HAP-1 (cell line): ENCODE data around the gene NDUFB10.

Experiments
- DNase-seq, 2 experiments: peaks; one replicate each; pipeline ENCODE4 v3.0.0-alpha.2; 2016 to 2020; ENCODE audit warnings: low spot score in 2 of 2
- H3K27me3 ChIP-seq: fragments of 250-450 bp; sonication (Bioruptor Pico); 2 replicates; pipeline ENCODE4 v1.5.1; 2020; ENCODE audit warnings: low read depth, mild to moderate bottlenecking, moderate library complexity
- H3K36me3 ChIP-seq: fragments of 250-450 bp; sonication (Bioruptor Pico); replicated peaks from 2 replicates; pipeline ENCODE4 v1.5.1; 2020; ENCODE audit warnings: mild to moderate bottlenecking
- H3K4me1 ChIP-seq: fragments of 250-450 bp; sonication (Bioruptor Pico); 2 replicates; pipeline ENCODE4 v1.5.1; 2020; ENCODE audit warnings: mild to moderate bottlenecking
- H3K4me3 ChIP-seq: fragments of 250-450 bp; sonication (Bioruptor Pico); 2 replicates; pipeline ENCODE4 v1.5.1; 2020; ENCODE audit warnings: mild to moderate bottlenecking, moderate library complexity
- H3K9me3 ChIP-seq: fragments of 250-450 bp; sonication (Bioruptor Pico); 2 replicates; pipeline ENCODE4 v1.5.1; 2020; ENCODE audit warnings: mild to moderate bottlenecking, moderate library complexity
- in situ Hi-C: fragments of 300-500 bp; cut with MboI; formaldehyde crosslinking; loops from 3 replicates; pipeline ENCODE4 v1.14.3; 2020; ENCODE audit warnings: low sequenced_read_pairs, inconsistent platforms, mixed read lengths

Gene NDUFB10

DNA sequence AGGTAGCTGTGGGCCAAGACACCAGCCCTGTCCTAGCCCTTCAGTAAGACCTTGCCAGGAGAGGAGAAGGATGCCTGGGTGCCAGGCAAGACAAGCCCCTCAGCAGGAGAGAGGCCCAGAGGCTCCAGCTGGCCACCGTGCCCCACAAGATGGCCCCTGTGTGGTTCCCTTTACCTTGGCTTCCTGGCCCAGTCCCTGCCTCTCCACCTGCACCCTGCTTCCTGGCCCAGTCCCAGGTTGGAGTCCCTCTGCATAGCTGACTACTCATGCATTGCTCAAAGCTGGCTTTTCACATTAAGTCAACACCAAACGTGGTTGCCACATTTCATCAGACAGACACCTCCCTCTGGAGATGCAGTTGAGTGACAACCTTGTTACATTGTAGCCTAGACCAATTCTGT, 34.4 kb downstream of the NDUFB10 start:
- Histone ChIP-seq H3K4me1 (no peaks in the 10 kb centered on the region), H3K9me3 (no peaks in the 10 kb centered on the region), H3K27me3 (no peaks in the 10 kb centered on the region), H3K36me3 (peaks cover 20% of the 10 kb centered on the region), H3K4me3 (no peak overlapping the region)
- in situ Hi-C loops = loop anchor here (25.0 kb wide), 1 partner anchor 519 kb away; the partner anchor contains the start of genes AMDHD2 and ATP6V0C
- DNase-seq = no peak

DNA sequence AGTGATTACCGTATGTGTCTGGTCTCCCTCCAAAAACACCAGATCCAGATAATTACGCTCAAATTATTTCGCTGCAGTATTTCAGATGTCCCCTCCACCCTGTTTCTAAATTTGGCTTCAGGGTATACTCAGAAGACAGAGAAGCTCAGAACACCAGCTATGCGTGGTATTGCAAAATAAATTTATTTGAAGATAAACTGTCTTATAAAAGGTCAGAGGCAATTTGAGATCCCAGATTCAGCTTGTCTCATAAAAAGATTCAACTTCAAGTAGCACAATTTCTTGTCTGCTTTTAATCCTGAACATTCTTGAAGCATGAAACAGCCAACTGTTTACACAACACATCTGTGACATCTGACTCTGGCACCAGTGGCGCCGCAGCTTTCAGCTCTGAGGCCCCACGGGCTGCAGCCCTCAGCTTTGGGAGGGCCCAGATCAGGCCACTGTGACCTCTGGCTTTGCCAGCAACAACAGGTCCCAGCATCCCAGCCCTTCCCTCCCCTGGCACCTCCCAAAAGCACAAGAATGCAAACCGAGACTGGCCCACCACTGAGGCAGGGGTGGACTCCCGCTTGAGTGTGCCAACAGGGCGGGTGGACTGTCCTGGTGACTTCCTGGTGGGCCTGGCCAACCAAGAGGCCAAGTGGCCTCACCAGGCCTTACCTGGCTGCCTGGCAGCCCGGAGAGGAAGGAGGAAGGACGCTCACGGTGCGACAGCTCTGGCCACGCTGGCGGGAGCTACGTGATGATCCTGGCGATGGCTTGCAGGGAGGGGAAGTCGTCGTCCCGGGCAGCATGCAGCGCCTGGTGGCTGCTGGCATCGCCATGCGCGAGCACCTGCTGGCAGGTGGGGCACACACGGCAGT, 38.4 kb downstream of the NDUFB10 start:
- Histone ChIP-seq H3K4me3 (no peak overlapping the region), H3K9me3 (no peaks in the 10 kb centered on the region), H3K4me1 (no peaks in the 10 kb centered on the region), H3K36me3 (peaks cover 56% of the 10 kb centered on the region), H3K27me3 (no peaks in the 10 kb centered on the region)
- DNase-seq = no peak
- in situ Hi-C loops = loop anchor here (25.0 kb wide), 1 partner anchor 515 kb away; the partner anchor contains the start of genes AMDHD2 and ATP6V0C

GRCh38 chr16:1998360-1998835, 39.1 kb downstream of the NDUFB10 start:
- H3K27me3 ChIP-seq = no peaks in the 10 kb centered on the region
- no peaks in the 10 kb centered on the region for H3K4me1 ChIP-seq
- DNase-seq = no peak
- H3K36me3 ChIP-seq = peaks cover 63% of the 10 kb centered on the region
- H3K4me3 ChIP-seq = no peak overlapping the region
- in situ Hi-C loops = loop anchor here (25.0 kb wide), 1 partner anchor 514 kb away; the partner anchor contains the start of genes AMDHD2 and ATP6V0C
- no peaks in the 10 kb centered on the region for H3K9me3 ChIP-seq

DNA sequence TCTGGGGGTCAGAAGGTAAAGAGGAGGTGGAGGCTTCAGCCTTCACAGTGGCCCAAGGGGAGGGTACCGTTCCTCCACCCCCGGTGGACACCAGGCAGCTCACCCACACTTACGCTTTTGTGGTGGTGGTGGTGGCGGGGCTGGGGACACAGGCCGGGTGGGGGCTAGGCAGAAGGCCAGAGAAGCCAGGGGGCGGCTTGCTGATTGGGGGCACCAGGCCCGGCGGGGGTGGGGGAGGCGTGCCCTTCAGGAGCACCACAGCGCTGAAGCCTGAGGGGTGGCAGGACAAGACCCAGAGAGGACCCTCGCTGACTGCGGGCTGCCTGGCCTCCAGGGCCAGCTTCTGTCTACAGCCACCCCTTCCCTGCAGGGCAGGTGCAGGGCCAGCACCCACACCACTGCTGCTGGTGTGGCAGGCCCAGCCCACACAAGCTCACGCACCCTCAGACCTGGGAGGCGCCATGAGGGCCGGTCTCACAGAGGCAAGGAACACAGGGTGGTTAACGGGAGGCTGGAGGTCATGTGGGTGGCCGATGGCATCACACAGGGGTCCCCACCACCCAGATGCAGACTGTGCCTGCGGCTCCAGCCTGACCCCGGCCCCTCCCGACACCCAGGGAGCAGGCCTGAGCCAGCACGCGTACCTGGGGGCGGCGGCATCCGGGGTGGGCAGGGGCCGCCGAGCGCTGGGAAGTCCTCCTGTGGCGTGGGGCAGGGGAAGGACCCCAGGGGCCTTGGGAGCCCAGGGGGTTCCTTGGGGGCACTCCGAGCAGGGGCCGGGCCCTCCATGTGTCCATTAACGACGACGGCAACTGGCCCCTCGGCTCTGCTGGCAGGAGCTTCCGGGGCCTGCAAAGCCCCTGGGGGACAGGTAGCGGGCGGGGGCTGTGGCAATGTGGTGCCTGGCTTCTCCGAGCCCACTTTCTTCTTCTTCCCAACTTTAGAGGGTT, 39.8 kb downstream of the NDUFB10 start:
- H3K4me3 ChIP-seq = no peak overlapping the region
- peaks cover 2% of the 10 kb centered on the region for H3K4me1 ChIP-seq
- H3K36me3 ChIP-seq = peaks cover 65% of the 10 kb centered on the region
- H3K27me3 ChIP-seq = no peaks in the 10 kb centered on the region
- in situ Hi-C loops = loop anchor here (25.0 kb wide), 1 partner anchor 513 kb away; the partner anchor contains the start of genes AMDHD2 and ATP6V0C
- no peak for DNase-seq
- H3K9me3 ChIP-seq = no peaks in the 10 kb centered on the region

- no peak for DNase-seq
- Histone ChIP-seq H3K9me3 (no peaks in the 10 kb centered on the region), H3K36me3 (peaks cover 65% of the 10 kb centered on the region), H3K4me1 (peaks cover 5% of the 10 kb centered on the region), H3K4me3 (no peak overlapping the region), H3K27me3 (no peaks in the 10 kb centered on the region)
- in situ Hi-C loops = loop anchor here (25.0 kb wide), 1 partner anchor 512 kb away; the partner anchor contains the start of genes AMDHD2 and ATP6V0C
These were observed 40.7 kb downstream of the NDUFB10 start for GRCh38 chr16:1999866-2000514.

GRCh38 chr16:2001035-2001434, 41.7 kb downstream of the NDUFB10 start:
- H3K36me3 ChIP-seq = peaks cover 71% of the 10 kb centered on the region

GRCh38 chr16:2001456-2002355, 42.4 kb downstream of the NDUFB10 start:
- no peaks in the 10 kb centered on the region for H3K9me3 ChIP-seq
- H3K27me3 ChIP-seq = no peaks in the 10 kb centered on the region
- peaks cover 5% of the 10 kb centered on the region for H3K4me1 ChIP-seq
- peaks cover 71% of the 10 kb centered on the region for H3K36me3 ChIP-seq
- DNase-seq = no peak
- in situ Hi-C loops = no loop called here
- H3K4me3 ChIP-seq = no peak overlapping the region

More at GRCh38 chr16:2001035-2001434, 41.7 kb downstream of the NDUFB10 start:
- H3K4me1 ChIP-seq = peaks cover 5% of the 10 kb centered on the region
- H3K9me3 ChIP-seq = no peaks in the 10 kb centered on the region
- in situ Hi-C loops = no loop called here
- DNase-seq = no peak
- no peaks in the 10 kb centered on the region for H3K27me3 ChIP-seq
- no peak overlapping the region for H3K4me3 ChIP-seq

DNA sequence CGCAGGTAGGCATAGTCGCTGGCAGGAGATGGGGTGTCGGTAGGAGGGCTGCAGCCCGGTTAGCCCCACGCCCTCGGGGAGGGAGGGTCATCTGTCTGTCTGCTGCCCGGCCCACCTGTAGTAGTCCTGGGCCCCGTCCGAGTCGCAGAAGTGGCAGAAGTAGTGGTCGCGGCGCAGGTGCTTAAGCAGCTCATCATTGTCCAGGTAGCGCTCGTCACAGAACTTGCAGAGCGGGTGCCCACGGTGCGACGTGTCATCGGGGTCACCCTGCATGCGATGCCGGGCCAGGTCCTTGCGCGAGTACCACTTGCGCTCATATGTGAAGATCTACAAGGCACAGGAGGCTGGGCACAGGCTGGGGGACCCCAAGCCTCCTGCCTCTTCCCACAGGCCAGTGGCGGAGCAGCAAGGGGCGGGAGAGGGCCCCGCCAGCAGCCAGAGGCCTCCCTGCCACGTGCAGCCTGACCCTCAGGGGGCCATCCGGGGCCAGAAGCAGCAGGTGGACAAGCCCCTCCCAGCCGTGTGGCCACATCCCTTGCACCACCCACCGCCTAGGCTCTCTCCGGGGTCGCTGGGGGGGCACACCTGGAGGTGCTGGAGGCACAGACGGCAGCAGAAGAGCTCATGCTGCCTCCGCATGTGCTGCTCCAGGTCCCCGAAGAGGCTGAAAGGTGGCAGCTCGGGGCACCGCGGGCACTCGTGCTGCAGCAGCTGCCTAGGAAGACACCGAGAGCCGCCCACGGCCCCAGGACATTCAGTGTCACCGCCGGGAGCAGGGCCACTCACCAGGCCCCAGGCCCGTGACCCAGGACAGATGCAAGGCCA, 43.3 kb downstream of the NDUFB10 start:
- in situ Hi-C loops = no loop called here
- no peak overlapping the region for H3K4me3 ChIP-seq

GRCh38 chr16:2003231-2003826, 44.0 kb downstream of the NDUFB10 start:
- peaks cover 69% of the 10 kb centered on the region for H3K36me3 ChIP-seq
- no peak for DNase-seq
- H3K9me3 ChIP-seq = no peaks in the 10 kb centered on the region
- H3K27me3 ChIP-seq = no peaks in the 10 kb centered on the region
- H3K4me1 ChIP-seq = peaks cover 18% of the 10 kb centered on the region
- in situ Hi-C loops = no loop called here
- H3K4me3 ChIP-seq = no peak overlapping the region

More for the DNA sequence above, 43.3 kb downstream of the NDUFB10 start:
- H3K27me3 ChIP-seq = no peaks in the 10 kb centered on the region
- no peak for DNase-seq
- H3K9me3 ChIP-seq = no peaks in the 10 kb centered on the region
- peaks cover 67% of the 10 kb centered on the region for H3K36me3 ChIP-seq
- H3K4me1 ChIP-seq = peaks cover 11% of the 10 kb centered on the region

- Histone ChIP-seq H3K27me3 (no peaks in the 10 kb centered on the region), H3K4me3 (no peak overlapping the region; the same call in 1 of the 2 replicates), H3K4me1 (peaks cover 21% of the 10 kb centered on the region), H3K36me3 (peaks cover 64% of the 10 kb centered on the region), H3K9me3 (no peaks in the 10 kb centered on the region)
- in situ Hi-C loops = no loop called here
- DNase-seq = peak; percentile 90 to 98
These were observed 44.7 kb downstream of the NDUFB10 start for GRCh38 chr16:2003827-2004641.
